GM12865 (cell line): ENCODE data around the gene NKX1-2.
"Not testable (repeated sequence)": the region's sequence is repeated elsewhere in the genome, so short reads cannot be mapped to it uniquely, and the experiment has no call there.

Experiments used
- DNase-seq: peaks from one replicate; pipeline ENCODE4 v3.0.0; 2010; ENCODE audit warnings: low read depth
- H3K4me3 ChIP-seq: 2 replicates; pipeline ENCODE4 v1.5.1; 2011; ENCODE audit warnings: mild to moderate bottlenecking, low read depth, low read length, control low read depth
- TF ChIP-seq, protein P1 (sequence below): IDR thresholded peaks from 2 replicates; pipeline ENCODE4 v1.5.1; 2011; ENCODE audit warnings: low read length, control low read depth, low read depth, inconsistent platforms; ENCODE audit not compliant: insufficient read depth; ENCODE audit errors: missing control alignments

NKX1-2 gene

GRCh38 chr10:124446830-124447750 is 2.7 kb downstream of the NKX1-2 start:
- no peak overlapping the region for H3K4me3 ChIP-seq
- no peak for DNase-seq
- TF ChIP-seq, protein P1, sequence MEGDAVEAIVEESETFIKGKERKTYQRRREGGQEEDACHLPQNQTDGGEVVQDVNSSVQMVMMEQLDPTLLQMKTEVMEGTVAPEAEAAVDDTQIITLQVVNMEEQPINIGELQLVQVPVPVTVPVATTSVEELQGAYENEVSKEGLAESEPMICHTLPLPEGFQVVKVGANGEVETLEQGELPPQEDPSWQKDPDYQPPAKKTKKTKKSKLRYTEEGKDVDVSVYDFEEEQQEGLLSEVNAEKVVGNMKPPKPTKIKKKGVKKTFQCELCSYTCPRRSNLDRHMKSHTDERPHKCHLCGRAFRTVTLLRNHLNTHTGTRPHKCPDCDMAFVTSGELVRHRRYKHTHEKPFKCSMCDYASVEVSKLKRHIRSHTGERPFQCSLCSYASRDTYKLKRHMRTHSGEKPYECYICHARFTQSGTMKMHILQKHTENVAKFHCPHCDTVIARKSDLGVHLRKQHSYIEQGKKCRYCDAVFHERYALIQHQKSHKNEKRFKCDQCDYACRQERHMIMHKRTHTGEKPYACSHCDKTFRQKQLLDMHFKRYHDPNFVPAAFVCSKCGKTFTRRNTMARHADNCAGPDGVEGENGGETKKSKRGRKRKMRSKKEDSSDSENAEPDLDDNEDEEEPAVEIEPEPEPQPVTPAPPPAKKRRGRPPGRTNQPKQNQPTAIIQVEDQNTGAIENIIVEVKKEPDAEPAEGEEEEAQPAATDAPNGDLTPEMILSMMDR, result no peak

DNA sequence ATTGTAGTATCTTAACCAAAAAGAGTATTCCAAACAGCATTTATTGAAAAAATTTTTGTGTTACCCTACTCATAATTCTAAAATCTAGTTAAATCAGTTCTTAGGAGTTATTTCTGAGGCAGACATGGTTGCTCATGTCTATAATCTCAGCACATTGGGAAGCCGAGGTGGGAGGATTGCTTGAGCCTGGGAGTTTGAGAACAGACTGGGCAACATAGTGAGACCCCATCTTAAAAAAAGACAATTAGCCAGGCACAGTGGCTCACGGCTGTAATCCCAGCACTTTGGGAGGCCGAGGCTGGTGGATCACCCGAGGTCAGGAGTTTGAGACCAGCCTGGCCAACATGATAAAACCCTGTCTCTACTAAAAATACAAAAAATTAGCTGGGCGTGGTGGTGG is 8.1 kb downstream of the NKX1-2 start:
- not testable (repeated sequence) for H3K4me3 ChIP-seq, DNase-seq

DNA sequence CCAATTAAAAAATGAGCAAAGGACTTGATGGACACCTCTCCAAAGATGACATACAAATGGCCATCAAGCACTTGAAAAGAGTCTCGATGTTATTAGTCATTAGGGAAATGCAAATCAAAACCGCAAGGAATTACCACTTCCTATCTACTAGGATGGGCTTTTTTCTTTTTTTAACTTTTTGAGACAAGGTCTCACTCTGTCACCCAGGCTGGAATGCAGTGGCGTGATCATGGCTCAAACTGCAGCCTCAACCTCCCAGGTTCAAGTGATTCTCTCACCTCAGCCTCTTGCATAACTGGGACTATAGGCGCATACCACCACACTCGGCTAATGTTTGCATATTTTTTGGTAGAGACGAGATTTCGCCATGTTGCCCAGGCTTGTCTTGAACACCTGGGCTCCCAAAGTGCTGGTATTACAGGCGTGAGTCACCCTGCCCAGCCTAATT is 13.6 kb downstream of the NKX1-2 start:
- TF ChIP-seq, protein P1, result no peak
- H3K4me3 ChIP-seq, result no peak overlapping the region
- peak; percentile 49 for DNase-seq

DNA sequence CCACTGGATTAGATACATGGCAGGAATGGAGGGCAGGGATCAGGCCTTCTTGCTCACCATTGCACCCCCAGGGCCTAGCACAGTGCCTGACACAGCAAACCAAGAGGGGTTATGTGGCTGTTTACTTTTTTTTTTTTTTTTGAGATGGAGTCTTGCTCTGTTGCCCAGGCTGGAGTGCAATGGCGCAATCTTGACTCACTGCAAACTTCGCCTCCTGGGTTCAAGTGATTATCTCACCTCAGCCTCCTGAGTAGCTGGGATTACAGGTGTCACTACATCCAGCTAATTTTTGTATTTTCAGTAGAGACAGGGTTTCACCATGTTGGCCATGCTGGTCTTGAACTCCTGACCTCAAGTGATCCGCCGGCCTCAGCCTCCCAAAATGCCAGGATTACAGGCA is 14.2 kb downstream of the NKX1-2 start:
- H3K4me3 ChIP-seq, DNase-seq: not testable (repeated sequence)

DNA sequence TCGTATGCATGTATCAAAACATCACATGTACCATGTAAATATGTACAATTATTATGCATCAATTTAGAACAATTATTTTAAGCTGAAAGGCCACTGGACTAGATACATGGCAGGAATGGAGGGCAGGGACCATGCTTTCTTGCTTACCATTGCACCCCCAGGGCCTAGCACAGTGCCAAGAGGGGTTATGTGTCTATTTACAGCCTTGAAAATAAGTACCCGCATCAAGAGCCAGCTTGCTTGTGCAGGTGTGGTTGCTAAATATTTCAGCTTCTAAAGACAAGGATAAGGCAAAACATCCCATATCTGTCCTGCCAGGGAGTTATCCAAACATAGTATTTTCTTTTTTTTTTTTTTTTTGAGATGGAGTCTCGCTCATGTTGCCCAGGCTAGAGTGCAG is 16.4 kb downstream of the NKX1-2 start:
- TF ChIP-seq, protein P1, result no peak
- no peak overlapping the region for H3K4me3 ChIP-seq
- DNase-seq, result no peak

- no peak for DNase-seq
- H3K4me3 ChIP-seq, result no peak overlapping the region
- TF ChIP-seq, protein P1, result no peak
These were observed 19.8 kb downstream of the NKX1-2 start for GRCh38 chr10:124430077-124430476.

DNA sequence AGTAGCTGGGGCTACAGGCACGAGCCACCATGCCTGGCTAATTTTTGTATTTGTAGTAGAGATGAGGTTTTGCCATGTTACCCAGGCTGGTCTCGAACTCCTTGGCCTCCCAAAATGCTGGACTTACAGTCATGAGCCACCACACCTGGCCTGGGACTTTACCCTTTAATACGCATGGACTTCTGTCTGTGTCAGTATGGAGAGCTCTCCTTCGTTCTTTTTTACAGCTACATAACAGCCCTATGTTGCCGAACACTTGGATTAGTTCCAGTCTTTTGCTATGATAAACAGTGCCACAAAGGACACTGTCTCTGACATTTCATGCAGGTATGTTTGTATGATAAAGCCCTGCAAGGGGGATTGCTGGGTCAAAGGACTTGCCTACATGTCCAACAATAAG is 20.3 kb downstream of the NKX1-2 start:
- no peak overlapping the region for H3K4me3 ChIP-seq
- no peak for DNase-seq
- TF ChIP-seq, protein P1, result no peak

GRCh38 chr10:124428207-124428777 is 21.5 kb downstream of the NKX1-2 start:
- TF ChIP-seq, protein P1, result no peak
- DNase-seq, result no peak
- no peak overlapping the region for H3K4me3 ChIP-seq
